RWPE2 (cell line): ENCODE results near the gene GOT2.
"Not testable (repeated sequence)": the region's sequence is repeated elsewhere in the genome, so short reads cannot be mapped to it uniquely, and the experiment has no call there.

ENCODE experiments used
- ATAC-seq: fragments of 200-7000 bp; cut with Tn5 transposase; 3 replicates; pipeline ENCODE4 v1.9.1; 2021; ENCODE audit warnings: low read depth
- DNase-seq: peaks from one replicate; pipeline ENCODE4 v3.0.0-alpha.2; 2020; ENCODE audit warnings: low spot score
- H3K27ac ChIP-seq: fragments of 450-650 bp; 2 replicates; pipeline ENCODE4 v1.5.1; 2017; ENCODE audit warnings: mild to moderate bottlenecking; ENCODE audit not compliant: poor library complexity, severe bottlenecking
- H3K27me3 ChIP-seq: fragments of 250-450 bp; sonication (Bioruptor Pico); 2 replicates; pipeline ENCODE4 v1.5.1; 2021; ENCODE audit warnings: mild to moderate bottlenecking, moderate library complexity; ENCODE audit not compliant: insufficient read depth, poor library complexity, severe bottlenecking
- H3K36me3 ChIP-seq: fragments of 250-450 bp; sonication (Bioruptor Pico); 2 replicates; pipeline ENCODE4 v1.5.1; 2020; ENCODE audit warnings: low read depth, mild to moderate bottlenecking, moderate library complexity
- H3K4me1 ChIP-seq: fragments of 250-450 bp; sonication (Bioruptor Pico); 2 replicates; pipeline ENCODE4 v1.5.1; 2021; ENCODE audit warnings: mild to moderate bottlenecking, moderate library complexity; ENCODE audit not compliant: insufficient read depth, poor library complexity, severe bottlenecking
- H3K4me3 ChIP-seq: fragments of 250-450 bp; sonication (Bioruptor Pico); 2 replicates; pipeline ENCODE4 v1.5.1; 2021; ENCODE audit warnings: mild to moderate bottlenecking, moderate library complexity; ENCODE audit not compliant: severe bottlenecking
- H3K9me3 ChIP-seq: fragments of 250-450 bp; sonication (Bioruptor Pico); 2 replicates; pipeline ENCODE4 v1.5.1; 2021; ENCODE audit warnings: mild to moderate bottlenecking, moderate library complexity; ENCODE audit not compliant: severe bottlenecking
- TF ChIP-seq, protein P1 (sequence below): fragments of 450-650 bp; IDR thresholded peaks from one replicate; pipeline ENCODE4 v1.5.1; 2017; ENCODE audit warnings: mild to moderate bottlenecking, moderate library complexity; ENCODE audit not compliant: poor library complexity, severe bottlenecking

The GOT2 gene

DNA sequence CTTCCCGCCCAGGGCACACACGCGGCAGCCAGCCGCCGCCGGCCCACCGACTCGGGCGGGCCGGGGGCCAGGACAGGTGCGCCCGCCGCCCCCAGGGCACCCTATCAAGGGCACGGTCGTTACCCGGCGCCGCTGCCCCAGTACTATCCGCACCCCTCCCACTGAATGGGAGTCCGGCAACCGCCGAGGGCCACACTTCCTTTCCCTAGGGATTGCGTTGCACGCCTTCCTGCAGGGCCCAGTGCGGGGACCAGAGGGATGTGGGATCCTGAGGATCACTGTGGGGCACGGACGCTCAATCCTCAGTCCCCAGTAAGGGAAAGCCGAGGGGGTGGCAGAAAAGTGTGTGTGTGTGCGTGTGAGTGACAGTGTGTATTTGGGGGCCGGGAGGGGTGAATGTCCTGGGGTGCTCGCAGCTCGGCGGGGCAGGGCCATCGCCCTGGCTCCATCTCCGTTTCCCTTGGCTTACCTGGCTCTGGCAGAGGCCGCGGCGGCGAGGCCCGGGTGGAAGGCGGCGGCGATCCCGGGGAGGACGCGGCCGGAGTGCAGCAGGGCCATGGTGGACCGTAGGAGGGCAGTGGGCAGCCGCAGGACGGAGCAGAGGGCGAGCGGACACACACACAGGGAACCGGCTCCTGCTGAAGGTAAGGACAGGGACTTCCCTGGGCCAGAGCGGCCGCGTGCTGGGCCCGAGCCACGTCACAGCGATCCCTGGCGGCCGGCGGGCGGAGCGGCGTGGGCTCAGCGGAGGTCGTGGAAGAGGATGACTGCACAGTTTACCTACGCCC is at the start of gene GOT2:
GOT2 (minus strand) TSS at position 646 of the 788 bp plus-strand sequence; CDS start at position 558, 88 bp downstream.
- Histone ChIP-seq H3K4me1 (peaks cover 20% of the 10 kb centered on the region), H3K27me3 (no peaks in the 10 kb centered on the region), H3K36me3 (peaks cover 24% of the 10 kb centered on the region), H3K9me3 (no peaks in the 10 kb centered on the region), H3K27ac (peak within 1 kb of the TSS; percentile 59), H3K4me3 (peak within 1 kb of the TSS; percentile 88)
- TF ChIP-seq, protein P1, sequence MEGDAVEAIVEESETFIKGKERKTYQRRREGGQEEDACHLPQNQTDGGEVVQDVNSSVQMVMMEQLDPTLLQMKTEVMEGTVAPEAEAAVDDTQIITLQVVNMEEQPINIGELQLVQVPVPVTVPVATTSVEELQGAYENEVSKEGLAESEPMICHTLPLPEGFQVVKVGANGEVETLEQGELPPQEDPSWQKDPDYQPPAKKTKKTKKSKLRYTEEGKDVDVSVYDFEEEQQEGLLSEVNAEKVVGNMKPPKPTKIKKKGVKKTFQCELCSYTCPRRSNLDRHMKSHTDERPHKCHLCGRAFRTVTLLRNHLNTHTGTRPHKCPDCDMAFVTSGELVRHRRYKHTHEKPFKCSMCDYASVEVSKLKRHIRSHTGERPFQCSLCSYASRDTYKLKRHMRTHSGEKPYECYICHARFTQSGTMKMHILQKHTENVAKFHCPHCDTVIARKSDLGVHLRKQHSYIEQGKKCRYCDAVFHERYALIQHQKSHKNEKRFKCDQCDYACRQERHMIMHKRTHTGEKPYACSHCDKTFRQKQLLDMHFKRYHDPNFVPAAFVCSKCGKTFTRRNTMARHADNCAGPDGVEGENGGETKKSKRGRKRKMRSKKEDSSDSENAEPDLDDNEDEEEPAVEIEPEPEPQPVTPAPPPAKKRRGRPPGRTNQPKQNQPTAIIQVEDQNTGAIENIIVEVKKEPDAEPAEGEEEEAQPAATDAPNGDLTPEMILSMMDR: peak; percentile 96
- peak; percentile 92 for ATAC-seq
- DNase-seq: peak; percentile 81

- not testable (repeated sequence) for DNase-seq, H3K9me3 ChIP-seq, H3K4me1 ChIP-seq, H3K4me3 ChIP-seq, H3K36me3 ChIP-seq, H3K27ac ChIP-seq, H3K27me3 ChIP-seq, ATAC-seq
Measured at GRCh38 chr16:58779291-58779690, 45.2 kb upstream of the GOT2 start.

GRCh38 chr16:58773870-58774269 is 39.8 kb upstream of the GOT2 start:
- ATAC-seq: no peak
- no peaks in the 10 kb centered on the region for H3K4me1 ChIP-seq

DNA sequence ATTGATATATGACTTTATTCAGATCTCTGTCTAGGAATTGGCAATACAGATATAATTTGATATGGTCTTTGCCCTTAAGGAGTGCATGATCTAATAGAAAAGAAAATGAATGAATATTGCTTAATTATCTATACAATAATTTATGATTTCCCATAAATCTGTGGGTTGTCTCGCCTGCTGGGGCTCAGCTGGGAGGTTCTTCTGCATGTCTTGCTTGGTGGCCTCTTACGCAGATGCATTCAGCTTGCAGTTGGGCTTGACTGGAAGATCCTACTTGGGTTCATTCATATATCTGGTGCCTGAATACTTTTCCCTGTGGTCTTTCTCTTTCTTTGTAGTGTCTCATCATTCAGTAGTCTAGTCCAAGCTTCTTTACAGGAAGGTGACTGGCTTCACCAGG is 34.0 kb upstream of the GOT2 start:
- TF ChIP-seq, protein P1: no peak
- no peaks in the 10 kb centered on the region for H3K9me3 ChIP-seq
- H3K36me3 ChIP-seq: no peaks in the 10 kb centered on the region
- no peaks in the 10 kb centered on the region for H3K27me3 ChIP-seq
- H3K4me3 ChIP-seq: no peak overlapping the region
- ATAC-seq (no peak), DNase-seq (no peak)
- H3K27ac ChIP-seq: no peak overlapping the region
- no peaks in the 10 kb centered on the region for H3K4me1 ChIP-seq

More at GRCh38 chr16:58773870-58774269, 39.8 kb upstream of the GOT2 start:
- DNase-seq: no peak
- H3K27me3 ChIP-seq: no peaks in the 10 kb centered on the region
- no peak overlapping the region for H3K27ac ChIP-seq
- H3K4me3 ChIP-seq: no peak overlapping the region
- no peaks in the 10 kb centered on the region for H3K36me3 ChIP-seq
- TF ChIP-seq, protein P1: no peak
- H3K9me3 ChIP-seq: no peaks in the 10 kb centered on the region

DNA sequence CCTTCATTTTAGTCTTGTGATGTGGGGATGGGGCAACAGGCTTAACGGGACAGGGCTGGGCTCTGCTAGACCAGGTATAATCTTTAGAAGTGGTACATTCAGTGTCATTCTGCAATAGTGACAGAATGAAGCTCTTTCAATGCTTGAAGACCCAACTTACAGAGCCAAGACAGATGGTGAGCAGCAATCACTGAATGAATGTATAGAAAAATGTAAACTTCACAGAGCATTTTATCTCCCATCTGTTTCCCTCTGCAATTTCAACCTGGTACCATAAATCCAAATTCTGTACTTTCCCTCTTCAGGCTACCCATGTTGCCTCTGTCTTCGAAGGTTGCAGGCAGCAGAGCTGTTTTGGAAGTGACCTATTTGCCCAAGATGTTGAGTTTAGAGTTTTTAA is 33.5 kb upstream of the GOT2 start:
- no peak overlapping the region for H3K27ac ChIP-seq
- no peak for DNase-seq
- no peaks in the 10 kb centered on the region for H3K9me3 ChIP-seq
- no peak for ATAC-seq
- no peaks in the 10 kb centered on the region for H3K36me3 ChIP-seq
- no peaks in the 10 kb centered on the region for H3K27me3 ChIP-seq
- TF ChIP-seq, protein P1: no peak
- H3K4me1 ChIP-seq: no peaks in the 10 kb centered on the region
- H3K4me3 ChIP-seq: no peak overlapping the region
